Neural cell (in vitro differentiated cells): ENCODE measurements around the gene RIMS1. TPM values are rescaled to one million over a fixed set of nuclear protein-coding genes. Genes with fewer than 3 reads are reported as not detected.

Experiments used
- H2AFZ ChIP-seq: fragments of 200-600, 300-800 bp; sonication (generic), shearing (Covaris generic); 2 replicates; pipeline ENCODE4 v1.6.0; 2014; ENCODE audit warnings: low read depth, mild to moderate bottlenecking, antibody characterized with exemption, low read length, moderate library complexity
- H3F3A ChIP-seq: fragments of 200-600 bp; shearing (Covaris generic); 2 replicates; pipeline ENCODE4 v1.6.1; 2016; ENCODE audit warnings: mild to moderate bottlenecking, moderate library complexity, mixed read lengths, antibody characterized with exemption, low read length; ENCODE audit not compliant: insufficient read depth, poor library complexity, severe bottlenecking
- H3K27ac ChIP-seq: fragments of 200-600, 300-800 bp; sonication (generic), shearing (Covaris generic); 2 replicates; pipeline ENCODE4 v1.5.1; 2014; ENCODE audit warnings: mild to moderate bottlenecking, low read length, moderate library complexity
- H3K27me3 ChIP-seq: fragments of 300-800, 200-600 bp; sonication (generic), shearing (Covaris generic); 2 replicates; pipeline ENCODE4 v1.6.0; 2014; ENCODE audit warnings: mild to moderate bottlenecking, low read depth, low read length, moderate library complexity; ENCODE audit not compliant: insufficient read depth
- H3K36me3 ChIP-seq: fragments of 300-800, 200-600 bp; sonication (generic), shearing (Covaris generic); 2 replicates; pipeline ENCODE4 v1.5.1; 2014; ENCODE audit warnings: mild to moderate bottlenecking, antibody characterized with exemption, low read length, moderate library complexity; ENCODE audit not compliant: insufficient read depth
- H3K4me2 ChIP-seq: fragments of 300-800, 200-600 bp; sonication (generic), shearing (Covaris generic); 2 replicates; pipeline ENCODE4 v1.6.0; 2014; ENCODE audit warnings: mild to moderate bottlenecking, low read length
- H3K4me3 ChIP-seq: fragments of 300-800, 200-600 bp; sonication (generic), shearing (Covaris generic); 2 replicates; pipeline ENCODE4 v1.5.1; 2014; ENCODE audit warnings: mild to moderate bottlenecking, low read length, moderate library complexity
- H3K79me2 ChIP-seq: fragments of 200-600 bp; shearing (Covaris generic); replicated peaks from 2 replicates; pipeline ENCODE4 v1.6.0; 2014; ENCODE audit warnings: mild to moderate bottlenecking, low read length, moderate library complexity; ENCODE audit not compliant: insufficient read depth
- H3K9ac ChIP-seq: fragments of 300-800, 200-600 bp; sonication (generic), shearing (Covaris generic); 2 replicates; pipeline ENCODE4 v1.6.1; 2016; ENCODE audit warnings: mild to moderate bottlenecking, low read length, mixed read lengths
- H3K9me2 ChIP-seq: fragments of 200-600 bp; shearing (Covaris generic); 2 replicates; pipeline ENCODE4 v1.6.1; 2016; ENCODE audit warnings: mild to moderate bottlenecking, low read length, mixed read lengths; ENCODE audit not compliant: insufficient read depth
- H3K9me3 ChIP-seq: fragments of 200-600, 300-800 bp; sonication (generic), shearing (Covaris generic); 2 replicates; pipeline ENCODE4 v1.6.1; 2016; ENCODE audit warnings: mild to moderate bottlenecking, mixed run types, low read length, moderate library complexity, mixed read lengths
- H4K20me1 ChIP-seq: fragments of 200-600 bp; shearing (Covaris generic); 2 replicates; pipeline ENCODE4 v1.6.1; 2016; ENCODE audit warnings: mild to moderate bottlenecking, mixed run types; ENCODE audit not compliant: insufficient read depth
- EP300 ChIP-seq: fragments of 450-650 bp; conservative IDR thresholded peaks from 2 replicates; pipeline ENCODE4 v1.6.1; 2014; ENCODE audit warnings: antibody characterized with exemption, mild to moderate bottlenecking, moderate library complexity; ENCODE audit not compliant: poor library complexity, severe bottlenecking
- EZH2 ChIP-seq: fragments of 200-600, 300-800 bp; shearing (Covaris generic), sonication (generic); IDR thresholded peaks from 2 replicates; pipeline ENCODE4 v1.6.1; 2014; ENCODE audit warnings: antibody characterized with exemption, low read length, borderline replicate concordance, mild to moderate bottlenecking; ENCODE audit not compliant: insufficient read depth, poor library complexity, severe bottlenecking
- MXI1 ChIP-seq: fragments of 450-650 bp; conservative IDR thresholded peaks from 2 replicates; pipeline ENCODE4 v1.6.1; 2014; ENCODE audit warnings: antibody characterized with exemption, mild to moderate bottlenecking; ENCODE audit not compliant: poor library complexity, severe bottlenecking
- POLR2AphosphoS5 ChIP-seq: IDR thresholded peaks from 2 replicates; pipeline ENCODE4 v1.6.1; 2012
- RAD21 ChIP-seq: fragments of 450-650 bp; conservative IDR thresholded peaks from 2 replicates; pipeline ENCODE4 v1.6.1; 2014; ENCODE audit warnings: antibody characterized with exemption, mild to moderate bottlenecking, moderate library complexity
- SMC3 ChIP-seq: fragments of 450-650 bp; conservative IDR thresholded peaks from 2 replicates; pipeline ENCODE4 v1.6.1; 2014; ENCODE audit warnings: antibody characterized with exemption, mild to moderate bottlenecking, moderate library complexity; ENCODE audit not compliant: poor library complexity
- TAF1 ChIP-seq: IDR thresholded peaks from 2 replicates; pipeline ENCODE4 v1.6.1; 2012; ENCODE audit warnings: low read depth
- polyA plus RNA-seq: library from polyadenylated mRNA; depleted of rRNA; stranded (reverse); fragments of >200 nt; gene quantifications from 2 replicates; pipeline ENCODE4 v1.2.3, GENCODE V29; 2014
- TF ChIP-seq, protein P1 (sequence below): IDR thresholded peaks from 2 replicates; pipeline ENCODE4 v1.6.1; 2012; ENCODE audit warnings: borderline replicate concordance
- TF ChIP-seq, protein P2 (sequence below): fragments of 450-650 bp; IDR thresholded peaks from 2 replicates; pipeline ENCODE4 v1.5.1; 2014; ENCODE audit warnings: antibody characterized with exemption, mild to moderate bottlenecking, moderate library complexity; ENCODE audit not compliant: poor library complexity, severe bottlenecking

Gene RIMS1
- polyA plus RNA-seq, 1 donor from 2014 or later: 17.8 TPM

DNA sequence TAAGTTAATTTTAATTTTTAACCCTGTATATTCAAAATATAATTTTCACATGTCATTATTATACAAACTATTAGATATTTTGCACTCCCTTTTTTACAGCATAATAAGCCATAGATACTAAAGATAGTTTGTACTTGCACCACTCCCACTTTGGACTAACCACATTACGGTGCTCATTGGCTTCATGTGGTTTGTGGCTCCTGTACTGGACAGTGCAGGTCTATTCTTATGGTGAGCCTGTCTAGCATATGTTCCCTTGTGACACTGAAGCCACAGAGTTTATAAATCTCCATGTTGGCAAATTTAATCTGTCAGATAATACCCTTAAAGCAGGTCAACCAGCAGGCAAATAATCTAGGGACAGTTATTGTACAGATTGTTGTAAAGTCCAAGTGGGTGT is 381.1 kb downstream of the RIMS1 start:
- Histone ChIP-seq H3K27me3 (no peaks in the 10 kb centered on the region), H4K20me1 (no peaks in the 10 kb centered on the region), H3K4me3 (no peak overlapping the region), H3K79me2 (no peaks in the 10 kb centered on the region), H3K9me2 (no peaks in the 10 kb centered on the region), H3F3A (no peaks in the 10 kb centered on the region), H3K36me3 (no peaks in the 10 kb centered on the region), H3K4me2 (no peak overlapping the region), H3K9me3 (no peaks in the 10 kb centered on the region), H3K9ac (no peak overlapping the region), H2AFZ (no peak overlapping the region), H3K27ac (no peak overlapping the region)
- TF ChIP-seq MXI1: no peak
- TF ChIP-seq EP300: no peak
- no peak for TF ChIP-seq SMC3
- TF ChIP-seq, protein P1, sequence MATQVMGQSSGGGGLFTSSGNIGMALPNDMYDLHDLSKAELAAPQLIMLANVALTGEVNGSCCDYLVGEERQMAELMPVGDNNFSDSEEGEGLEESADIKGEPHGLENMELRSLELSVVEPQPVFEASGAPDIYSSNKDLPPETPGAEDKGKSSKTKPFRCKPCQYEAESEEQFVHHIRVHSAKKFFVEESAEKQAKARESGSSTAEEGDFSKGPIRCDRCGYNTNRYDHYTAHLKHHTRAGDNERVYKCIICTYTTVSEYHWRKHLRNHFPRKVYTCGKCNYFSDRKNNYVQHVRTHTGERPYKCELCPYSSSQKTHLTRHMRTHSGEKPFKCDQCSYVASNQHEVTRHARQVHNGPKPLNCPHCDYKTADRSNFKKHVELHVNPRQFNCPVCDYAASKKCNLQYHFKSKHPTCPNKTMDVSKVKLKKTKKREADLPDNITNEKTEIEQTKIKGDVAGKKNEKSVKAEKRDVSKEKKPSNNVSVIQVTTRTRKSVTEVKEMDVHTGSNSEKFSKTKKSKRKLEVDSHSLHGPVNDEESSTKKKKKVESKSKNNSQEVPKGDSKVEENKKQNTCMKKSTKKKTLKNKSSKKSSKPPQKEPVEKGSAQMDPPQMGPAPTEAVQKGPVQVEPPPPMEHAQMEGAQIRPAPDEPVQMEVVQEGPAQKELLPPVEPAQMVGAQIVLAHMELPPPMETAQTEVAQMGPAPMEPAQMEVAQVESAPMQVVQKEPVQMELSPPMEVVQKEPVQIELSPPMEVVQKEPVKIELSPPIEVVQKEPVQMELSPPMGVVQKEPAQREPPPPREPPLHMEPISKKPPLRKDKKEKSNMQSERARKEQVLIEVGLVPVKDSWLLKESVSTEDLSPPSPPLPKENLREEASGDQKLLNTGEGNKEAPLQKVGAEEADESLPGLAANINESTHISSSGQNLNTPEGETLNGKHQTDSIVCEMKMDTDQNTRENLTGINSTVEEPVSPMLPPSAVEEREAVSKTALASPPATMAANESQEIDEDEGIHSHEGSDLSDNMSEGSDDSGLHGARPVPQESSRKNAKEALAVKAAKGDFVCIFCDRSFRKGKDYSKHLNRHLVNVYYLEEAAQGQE: no peak
- no peak for TF ChIP-seq POLR2AphosphoS5
- no peak for TF ChIP-seq EZH2
- TF ChIP-seq RAD21: no peak
- no peak for TF ChIP-seq TAF1
- TF ChIP-seq, protein P2, sequence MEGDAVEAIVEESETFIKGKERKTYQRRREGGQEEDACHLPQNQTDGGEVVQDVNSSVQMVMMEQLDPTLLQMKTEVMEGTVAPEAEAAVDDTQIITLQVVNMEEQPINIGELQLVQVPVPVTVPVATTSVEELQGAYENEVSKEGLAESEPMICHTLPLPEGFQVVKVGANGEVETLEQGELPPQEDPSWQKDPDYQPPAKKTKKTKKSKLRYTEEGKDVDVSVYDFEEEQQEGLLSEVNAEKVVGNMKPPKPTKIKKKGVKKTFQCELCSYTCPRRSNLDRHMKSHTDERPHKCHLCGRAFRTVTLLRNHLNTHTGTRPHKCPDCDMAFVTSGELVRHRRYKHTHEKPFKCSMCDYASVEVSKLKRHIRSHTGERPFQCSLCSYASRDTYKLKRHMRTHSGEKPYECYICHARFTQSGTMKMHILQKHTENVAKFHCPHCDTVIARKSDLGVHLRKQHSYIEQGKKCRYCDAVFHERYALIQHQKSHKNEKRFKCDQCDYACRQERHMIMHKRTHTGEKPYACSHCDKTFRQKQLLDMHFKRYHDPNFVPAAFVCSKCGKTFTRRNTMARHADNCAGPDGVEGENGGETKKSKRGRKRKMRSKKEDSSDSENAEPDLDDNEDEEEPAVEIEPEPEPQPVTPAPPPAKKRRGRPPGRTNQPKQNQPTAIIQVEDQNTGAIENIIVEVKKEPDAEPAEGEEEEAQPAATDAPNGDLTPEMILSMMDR: no peak

- Histone ChIP-seq H3K9me2 (no peaks in the 10 kb centered on the region), H3K27me3 (no peaks in the 10 kb centered on the region), H3K9me3 (no peaks in the 10 kb centered on the region)
Measured at GRCh38 chr6:72271531-72271930, 385.2 kb downstream of the RIMS1 start.

More at GRCh38 chr6:72271531-72271930, 385.2 kb downstream of the RIMS1 start:
- Histone ChIP-seq H3K4me3 (no peak overlapping the region), H4K20me1 (no peaks in the 10 kb centered on the region), H3K79me2 (no peaks in the 10 kb centered on the region), H3K9ac (no peak overlapping the region), H3K27ac (no peak overlapping the region), H2AFZ (no peak overlapping the region), H3K36me3 (no peaks in the 10 kb centered on the region), H3F3A (no peaks in the 10 kb centered on the region), H3K4me2 (no peak overlapping the region)
- TF ChIP-seq, protein P2: no peak
- no peak for TF ChIP-seq POLR2AphosphoS5
- TF ChIP-seq SMC3: no peak
- TF ChIP-seq MXI1: no peak
- TF ChIP-seq, protein P1: no peak
- no peak for TF ChIP-seq EZH2
- no peak for TF ChIP-seq EP300
- no peak for TF ChIP-seq RAD21
- TF ChIP-seq TAF1: no peak
